Breast epithelium (tissue), 3 donors: Measurements from ENCODE around the gene DLX4.

ENCODE experiments used
- CTCF ChIP-seq, 3 donors: fragments of 450-650 bp; IDR thresholded peaks; one replicate each; pipeline ENCODE4 v1.5.1; 2016 to 2017; ENCODE audit warnings: antibody characterized with exemption in 3 of 3, mild to moderate bottlenecking in 3 of 3, moderate library complexity in 3 of 3
- POLR2A ChIP-seq: fragments of 450-650 bp; IDR thresholded peaks from one replicate; pipeline ENCODE4 v1.6.1; 2016; ENCODE audit warnings: antibody characterized with exemption, mild to moderate bottlenecking, moderate library complexity
- POLR2AphosphoS5 ChIP-seq, 3 donors: sonication (generic); formaldehyde crosslinking; IDR thresholded peaks; one replicate each; pipeline ENCODE4 v1.6.1; 2017; ENCODE audit warnings: antibody characterized with exemption in 3 of 3

DNA sequence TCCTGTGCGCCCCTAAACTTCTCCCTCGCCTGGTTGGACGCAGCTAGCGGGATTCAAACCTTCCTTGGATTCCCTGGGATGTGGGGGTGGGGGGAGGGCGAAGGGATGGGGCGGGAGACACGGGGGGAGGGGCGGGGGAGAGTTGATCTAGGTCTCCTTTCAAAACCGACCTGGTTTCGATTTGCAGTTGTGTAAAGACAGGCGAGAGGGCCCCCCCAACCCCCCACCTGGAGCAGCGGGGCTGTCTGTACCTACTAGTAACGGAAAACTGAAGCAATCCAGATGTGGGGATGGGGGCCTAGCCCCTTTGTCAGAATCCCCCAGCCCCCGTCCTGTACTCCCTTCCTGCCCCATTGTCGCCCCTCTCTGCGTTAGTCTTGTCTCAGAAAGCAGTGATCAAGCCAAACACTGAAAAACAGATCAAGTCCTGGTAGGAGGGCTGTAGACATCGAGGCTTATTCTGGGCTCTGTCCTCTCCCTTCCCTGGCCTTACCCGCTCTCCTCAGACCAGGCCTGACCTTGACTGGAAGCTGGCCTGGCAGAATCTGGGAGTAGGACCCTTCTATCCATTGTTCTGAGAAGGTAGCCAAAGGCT, 902 bp downstream of the DLX4 start:
- TF ChIP-seq CTCF (IDR thresholded peaks at IDR 0.05): no peak
- TF ChIP-seq POLR2A: no peak
- no peak for TF ChIP-seq POLR2AphosphoS5 (IDR thresholded peaks at IDR 0.05)
